ENCODE data around the gene STIP1. TPM values are rescaled to one million over a fixed set of nuclear protein-coding genes. Genes with fewer than 3 reads are reported as not detected.

Gene STIP1
- total RNA-seq, 1 experiment from 2014 or later = 338 TPM

- Histone ChIP-seq H4K91ac (ENCODE audit: insufficient read length, low read depth, low read length) (no peak overlapping the region), H3K27me3 (ENCODE audit: insufficient read depth, low read length) (no peaks in the 10 kb centered on the region), H3K4me1 (ENCODE audit: insufficient read depth, low read length) (no peaks in the 10 kb centered on the region), H3K14ac (ENCODE audit: insufficient read depth, low read length) (no peak overlapping the region), H3K79me1 (ENCODE audit: insufficient read depth, low read depth, low read length, poor library complexity, severe bottlenecking) (no peaks in the 10 kb centered on the region), H3K9ac (ENCODE audit: extremely low read depth, insufficient read length, low read length) (no peak overlapping the region), H3K9me3 (ENCODE audit: control insufficient read depth, low read depth, low read length) (no peaks in the 10 kb centered on the region), H4K8ac (replicated peaks; ENCODE audit: insufficient read length, low read depth, low read length) (no peak overlapping the region), H2BK20ac (ENCODE audit: low read depth, low read length, poor library complexity, severe bottlenecking) (no peak overlapping the region), H3K4ac (ENCODE audit: low read depth, low read length) (no peak overlapping the region), H2AFZ (ENCODE audit: low read length) (no peak overlapping the region), H3K18ac (ENCODE audit: insufficient read length, low read depth, low read length) (no peak overlapping the region), H3K56ac (ENCODE audit: insufficient read length, low read depth, low read length) (no peak overlapping the region), H4K20me1 (ENCODE audit: control insufficient read depth, insufficient read depth, insufficient read length) (no peaks in the 10 kb centered on the region), H2AK5ac (ENCODE audit: insufficient read length, low read length) (no peak overlapping the region), H2BK12ac (ENCODE audit: insufficient read length, low read depth, low read length) (no peak overlapping the region), H3T11ph (ENCODE audit: low read length) (no peak overlapping the region), H3K23ac (ENCODE audit: insufficient read length, low read depth, low read length) (no peak overlapping the region), H2BK5ac (ENCODE audit: insufficient read length, low read length) (no peak overlapping the region), H3K27ac (ENCODE audit: insufficient read length, low read depth, low read length) (no peak overlapping the region), H3K4me2 (ENCODE audit: insufficient read depth, insufficient read length, low read length) (no peak overlapping the region), H3K23me2 (ENCODE audit: insufficient read length, low read depth, low read length, poor library complexity, severe bottlenecking) (peaks cover 5% of the 10 kb centered on the region), H4K5ac (ENCODE audit: insufficient read length, low read depth, low read length) (no peak overlapping the region), H2BK15ac (ENCODE audit: low read depth, low read length) (no peak overlapping the region), H2BK120ac (ENCODE audit: low read depth, low read length, poor library complexity, severe bottlenecking) (no peak overlapping the region), H3K79me2 (ENCODE audit: insufficient read depth, low read length) (no peaks in the 10 kb centered on the region)
- H3K27ac Mint-ChIP-seq = no peak overlapping the region
- no CpG with 5 or more reads among the region's 14 CpGs for WGBS (ENCODE audit: extremely low coverage, insufficient read length, low lambda C conversion rate)
- H3K36me3 Mint-ChIP-seq (ENCODE audit: insufficient read depth in 1 of 3, low read depth in 3 of 3) = peaks cover 0 to 34% (median 14%) of the 10 kb centered on the region in 3 experiments; a peak in 5 of 7 replicates
- TF ChIP-seq CTCF (conservative IDR thresholded peaks at IDR 0.05) = no peak
- H3K4me3 Mint-ChIP-seq = no peak overlapping the region
- H3K9me3 Mint-ChIP-seq = no peaks in the 10 kb centered on the region
- no peaks in the 10 kb centered on the region; the same call in 1 of the 2 replicates for H3K27me3 Mint-ChIP-seq (ENCODE audit: low read depth)
- DNase-seq = no peak
- H3K4me1 Mint-ChIP-seq = peaks cover 8 to 11% of the 10 kb centered on the region in 2 experiments
Measured at GRCh38 chr11:64220798-64221197, 34.8 kb downstream of the STIP1 start.

All from H9 (cell line).